Right atrium auricular region (tissue), 2 donors: Measurements from ENCODE around the gene KCND3. TPM values are rescaled to one million over a fixed set of nuclear protein-coding genes. Genes with fewer than 3 reads are reported as not detected.

ENCODE experiments used
- DNase-seq: peaks from one replicate; pipeline ENCODE4 v3.0.0-alpha.2; 2019; ENCODE audit warnings: low spot score
- H3K27ac ChIP-seq, 2 donors: fragments of 200-600 bp; sonication (generic); 1 replicate in 1 of 2; 2 replicates in 1 of 2; pipeline ENCODE4 v1.5.1; 2016 to 2019
- H3K27me3 ChIP-seq, 2 donors: fragments of 200-600 bp; sonication (generic); one replicate each; pipeline versions ENCODE4 v1.5.1 to v1.6.0; 2017 to 2019
- H3K36me3 ChIP-seq: fragments of 200-600 bp; sonication (generic); one replicate; pipeline ENCODE4 v1.5.1; 2016
- H3K4me1 ChIP-seq, 2 donors: fragments of 200-600 bp; sonication (generic); one replicate each; pipeline versions ENCODE4 v1.5.1 to v1.6.0; 2017 to 2019
- H3K4me3 ChIP-seq, 2 donors: fragments of 200-600 bp; sonication (generic); 1 replicate in 1 of 2; 2 replicates in 1 of 2; pipeline ENCODE4 v1.5.1; 2017 to 2019; ENCODE audit warnings: mild to moderate bottlenecking in 1 of 2, moderate library complexity in 1 of 2
- H3K9me3 ChIP-seq, 2 donors: fragments of 200-600 bp; sonication (generic); one replicate each; pipeline ENCODE4 v1.5.1; 2019
- CTCF ChIP-seq, 2 donors: fragments of 200-600 bp; sonication (generic); IDR thresholded peaks; one replicate each; pipeline ENCODE4 v1.5.1; 2019; ENCODE audit warnings: antibody characterized with exemption in 2 of 2
- total RNA-seq, 2 donors: library from RNA; depleted of rRNA; stranded (reverse); fragments of >200 nt; gene quantifications; one replicate each; pipeline ENCODE4 v1.1.0, GENCODE V29; 2016

The KCND3 gene
- total RNA-seq, 2 donors from 2014 or later, result 19.6 to 24.9 TPM

DNA sequence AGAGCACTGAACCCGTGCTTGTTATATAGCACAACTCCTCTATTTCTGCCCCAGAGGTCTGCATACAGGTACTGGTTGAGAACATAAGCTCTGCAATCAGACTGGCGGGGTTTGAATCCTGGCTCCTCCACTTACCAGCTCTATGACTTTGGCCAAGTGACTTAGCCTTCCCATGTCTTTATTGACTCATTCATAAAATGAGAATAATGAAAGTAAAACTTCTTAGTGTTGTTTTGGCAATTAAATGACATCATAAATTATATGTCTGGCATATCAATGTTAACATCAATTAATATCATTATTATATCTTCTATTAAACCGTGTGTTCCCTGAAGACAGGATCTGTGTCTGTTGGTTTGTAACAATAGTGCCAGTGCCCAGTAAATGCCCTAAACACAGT lies 254.6 kb downstream of the KCND3 start:
- H3K4me3 ChIP-seq, result no peak overlapping the region
- peak overlapping the region; percentile 96 to 98 for H3K27ac ChIP-seq
- H3K4me1 ChIP-seq, result peaks cover 0 to 91% of the 10 kb centered on the region in 2 donors

DNA sequence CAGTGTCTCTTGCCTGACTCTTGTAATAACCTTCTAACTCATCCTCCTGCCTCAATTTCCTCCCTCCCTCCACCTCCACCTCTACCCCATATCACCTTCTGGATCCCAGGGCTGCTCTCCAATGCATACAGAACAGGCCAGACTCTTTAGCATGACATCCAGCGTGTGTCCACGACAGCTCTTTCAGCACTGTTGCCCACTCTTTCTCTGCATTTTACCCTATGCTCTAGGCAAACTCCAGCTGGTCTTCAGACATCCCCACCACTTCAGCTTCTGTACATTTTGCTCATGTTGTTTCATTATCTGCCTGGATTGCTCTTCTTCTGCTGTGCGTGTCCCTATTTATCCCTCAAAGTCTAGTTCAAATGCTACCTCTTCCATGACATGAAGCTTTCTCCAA lies 255.0 kb downstream of the KCND3 start:
- no peak for TF ChIP-seq CTCF (IDR thresholded peaks at IDR 0.05)
- Histone ChIP-seq H3K27me3 (no peaks in the 10 kb centered on the region), H3K4me3 (no peak overlapping the region), H3K4me1 (peaks cover 0 to 92% of the 10 kb centered on the region in 2 donors), H3K36me3 (no peaks in the 10 kb centered on the region), H3K9me3 (no peaks in the 10 kb centered on the region), H3K27ac (peak overlapping the region; percentile 96 to 98)
- DNase-seq, result no peak

More for the DNA sequence above, 254.6 kb downstream of the KCND3 start:
- no peak for DNase-seq
- H3K36me3 ChIP-seq, result no peaks in the 10 kb centered on the region
- no peaks in the 10 kb centered on the region for H3K27me3 ChIP-seq
- no peaks in the 10 kb centered on the region for H3K9me3 ChIP-seq
- TF ChIP-seq CTCF (IDR thresholded peaks at IDR 0.05), result no peak

DNA sequence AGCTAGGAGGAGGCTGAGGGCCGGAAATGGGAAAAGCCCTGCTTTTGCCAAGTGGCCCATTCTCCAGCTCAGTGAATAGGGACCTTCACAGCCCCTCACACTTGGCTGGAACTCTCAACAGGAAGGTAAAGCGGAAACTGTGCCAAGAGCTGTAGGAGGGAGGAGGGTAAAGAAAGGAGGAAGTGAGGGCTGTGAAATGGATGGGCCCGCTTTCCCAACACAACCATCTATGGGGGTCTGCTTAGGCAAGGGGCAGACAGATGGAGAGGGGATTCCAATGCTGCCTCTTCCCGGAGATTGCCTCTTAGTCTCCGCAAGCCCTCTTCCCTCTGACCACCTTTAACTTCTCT lies 255.5 kb downstream of the KCND3 start:
- Histone ChIP-seq H3K4me1 (peaks cover 0 to 96% of the 10 kb centered on the region in 2 donors), H3K27ac (peak overlapping the region; percentile 96 to 98), H3K4me3 (no peak overlapping the region), H3K27me3 (no peaks in the 10 kb centered on the region), H3K36me3 (no peaks in the 10 kb centered on the region), H3K9me3 (no peaks in the 10 kb centered on the region)
- TF ChIP-seq CTCF (IDR thresholded peaks at IDR 0.05), result no peak
- DNase-seq, result no peak

DNA sequence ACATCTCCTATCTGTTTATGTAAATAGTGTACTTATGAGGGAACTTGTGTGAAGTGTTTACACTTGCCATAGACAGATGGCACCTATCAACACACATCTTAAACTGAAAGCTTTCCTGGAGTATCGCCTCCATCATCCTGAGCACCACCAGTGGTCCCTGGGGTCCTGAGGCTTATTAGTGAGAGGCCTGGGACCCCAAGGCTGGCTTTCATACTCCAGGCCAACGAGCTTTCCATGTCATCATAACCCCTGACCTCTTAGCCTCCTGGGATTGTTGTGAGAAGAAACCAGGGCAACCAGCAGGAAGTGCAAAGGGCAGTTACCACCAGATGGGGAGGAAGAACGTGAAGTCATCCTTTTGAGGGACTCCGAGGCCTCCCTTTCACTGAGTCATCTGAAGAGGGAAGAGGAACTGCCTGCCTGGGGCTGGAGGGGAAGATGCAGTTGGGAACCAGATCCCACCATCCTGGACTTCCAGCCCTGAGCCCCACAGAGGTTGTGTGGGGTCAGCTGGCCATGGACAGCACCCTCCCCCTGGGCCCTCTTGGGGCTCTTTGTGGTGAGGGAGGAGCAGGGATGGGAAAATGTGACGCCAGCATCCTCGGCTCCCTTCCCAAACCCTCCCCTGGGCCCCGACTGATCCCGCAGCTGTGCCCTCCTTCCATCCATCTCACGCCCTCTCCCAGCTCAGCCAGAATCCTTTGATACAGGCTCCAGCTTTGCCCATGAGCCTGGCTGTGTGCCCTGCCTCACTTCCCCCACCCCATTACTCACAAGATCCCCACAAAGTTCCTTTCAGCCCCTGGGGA lies 256.1 kb downstream of the KCND3 start:
- no peaks in the 10 kb centered on the region for H3K27me3 ChIP-seq
- peak overlapping the region; percentile 96 to 98 for H3K27ac ChIP-seq
- peak; percentile 85 for DNase-seq
- H3K36me3 ChIP-seq, result no peaks in the 10 kb centered on the region
- H3K4me1 ChIP-seq, result peaks cover 0 to 100% of the 10 kb centered on the region in 2 donors
- no peaks in the 10 kb centered on the region for H3K9me3 ChIP-seq
- TF ChIP-seq CTCF (IDR thresholded peaks at IDR 0.05), result no peak
- no peak overlapping the region for H3K4me3 ChIP-seq

GRCh38 chr1:111732718-111733117 lies 256.8 kb downstream of the KCND3 start:
- no peak for TF ChIP-seq CTCF (IDR thresholded peaks at IDR 0.05)
- DNase-seq, result peak; percentile 42
- Histone ChIP-seq H3K27ac (peak overlapping the region; percentile 96 to 98), H3K4me3 (no peak overlapping the region), H3K36me3 (peaks cover under 1% of the 10 kb centered on the region), H3K4me1 (peaks cover 0 to 99% of the 10 kb centered on the region in 2 donors), H3K27me3 (no peaks in the 10 kb centered on the region), H3K9me3 (no peaks in the 10 kb centered on the region)
